H1 (cell line): ENCODE data around the gene TP53I13. TPM values are rescaled to one million over a fixed set of nuclear protein-coding genes. Genes with fewer than 3 reads are reported as not detected.

Experiments
- CTCF ChIA-PET: fragments of 300-600 bp; sonication (Branson Sonifier 250); formaldehyde crosslinking; loops from one replicate; lab custom pipeline; 2021; ENCODE audit not compliant: partially characterized antibody; lab: Charles Lee
- POLR2A ChIA-PET: fragments of 300-600 bp; sonication (Branson Sonifier 250); formaldehyde crosslinking; loops from one replicate; lab custom pipeline; 2021; ENCODE audit warnings: inconsistent platforms; ENCODE audit not compliant: partially characterized antibody; lab: Charles Lee
- DNase-seq, 2 experiments: peaks; one replicate each; pipeline versions ENCODE4 v3.0.0 to v3.0.0-alpha.2; 2010 to 2022; ENCODE audit warnings: low spot score in 2 of 2, low read depth in 1 of 2, mixed read lengths in 1 of 2
- FAIRE-seq: peaks from 2 replicates; lab custom pipeline; 2011; peaks lifted over from hg19 to GRCh38; lab: Jason Lieb, UNC
- H2AFZ ChIP-seq: 2 replicates; pipeline ENCODE4 v1.8.1; 2012; ENCODE audit warnings: low read length, inconsistent platforms
- H2AK5ac ChIP-seq: 2 replicates; pipeline ENCODE4 v1.6.1; 2013; ENCODE audit warnings: low read depth, low read length
- H2BK120ac ChIP-seq: replicated peaks from 2 replicates; pipeline ENCODE3; 2013; ENCODE audit warnings: low read depth, low read length, inconsistent platforms
- H2BK12ac ChIP-seq: 2 replicates; pipeline ENCODE4 v1.6.1; 2013; ENCODE audit warnings: low read depth, low read length
- H2BK15ac ChIP-seq: 2 replicates; pipeline ENCODE4 v1.6.1; 2013; ENCODE audit warnings: low read length
- H2BK20ac ChIP-seq: 2 replicates; pipeline ENCODE4 v1.6.1; 2013; ENCODE audit warnings: low read length
- H2BK5ac ChIP-seq: 2 replicates; pipeline ENCODE4 v1.6.1; 2013; ENCODE audit warnings: low read depth, low read length
- H3K14ac ChIP-seq: 2 replicates; pipeline ENCODE4 v1.6.1; 2013; ENCODE audit warnings: inconsistent platforms; ENCODE audit not compliant: insufficient read length
- H3K18ac ChIP-seq: 2 replicates; pipeline ENCODE4 v1.6.1; 2013; ENCODE audit warnings: low read length; ENCODE audit errors: extremely low read depth
- H3K23ac ChIP-seq: 2 replicates; pipeline ENCODE4 v1.6.1; 2013; ENCODE audit warnings: inconsistent platforms; ENCODE audit not compliant: insufficient read length
- H3K23me2 ChIP-seq: 2 replicates; pipeline ENCODE4 v1.6.1; 2013; ENCODE audit warnings: low read depth, low read length
- H3K27ac ChIP-seq: 2 replicates; pipeline ENCODE4 v1.6.1; 2011; ENCODE audit warnings: low read depth, low read length, inconsistent platforms
- H3K27me3 ChIP-seq, 4 experiments: replicated peaks in 1 of 4; 1 replicate in 1 of 4; 2 replicates in 3 of 4; pipeline versions ENCODE4 v1.6.1 to v1.8.1; 2011 to 2013; ENCODE audit warnings: low read length in 3 of 4, mild to moderate bottlenecking in 3 of 4, inconsistent platforms in 2 of 4, mixed read lengths in 2 of 4, moderate library complexity in 1 of 4; ENCODE audit not compliant: control insufficient read depth in 3 of 4, insufficient read depth in 3 of 4; ENCODE audit errors: extremely low read depth in 1 of 4
- H3K36me3 ChIP-seq, 4 experiments: 2 replicates each; pipeline versions ENCODE4 v1.6.1 to v1.8.1; 2011 to 2013; ENCODE audit warnings: mild to moderate bottlenecking in 4 of 4, low read length in 3 of 4, moderate library complexity in 2 of 4, control low read depth in 1 of 4, inconsistent platforms in 1 of 4; ENCODE audit not compliant: insufficient read depth in 4 of 4, control insufficient read depth in 2 of 4
- H3K4ac ChIP-seq: replicated peaks from 2 replicates; pipeline ENCODE3; 2013; ENCODE audit warnings: low read length, low read depth, mixed read lengths, inconsistent platforms; ENCODE audit not compliant: insufficient read length
- H3K4me1 ChIP-seq, 4 experiments: replicated peaks in 1 of 4; 1 replicate in 1 of 4; 2 replicates in 3 of 4; pipeline versions ENCODE4 v1.6.1 to v1.8.1; 2011 to 2013; ENCODE audit warnings: low read length in 3 of 4, inconsistent platforms in 2 of 4, mixed read lengths in 1 of 4; ENCODE audit not compliant: insufficient read depth in 4 of 4, control insufficient read depth in 3 of 4
- H3K4me2 ChIP-seq, 2 experiments: 2 replicates each; pipeline versions ENCODE4 v1.6.1 to v1.8.1; 2011 to 2013; ENCODE audit warnings: low read depth in 2 of 2, low read length in 2 of 2, control low read depth in 1 of 2, inconsistent platforms in 1 of 2, mild to moderate bottlenecking in 1 of 2; ENCODE audit not compliant: insufficient read depth in 1 of 2
- H3K4me3 ChIP-seq, 4 experiments: fragments of 200-600, 300-600 bp in 1 of 4; sonication (generic), shearing (Covaris generic), sonication (Bioruptor Twin) in 1 of 4; 2 replicates each; pipeline versions ENCODE4 v1.5.1 to v1.8.1; 2011 to 2016; ENCODE audit warnings: low read length in 4 of 4, low read depth in 3 of 4, control low read depth in 2 of 4, inconsistent platforms in 2 of 4, mild to moderate bottlenecking in 2 of 4, mixed read lengths in 1 of 4, moderate library complexity in 1 of 4; ENCODE audit not compliant: insufficient read depth in 2 of 4; ENCODE audit errors: extremely low read depth in 1 of 4
- H3K56ac ChIP-seq: replicated peaks from 2 replicates; pipeline ENCODE3; 2013; ENCODE audit warnings: low read depth, mild to moderate bottlenecking, mixed read lengths, low read length, inconsistent platforms; ENCODE audit not compliant: insufficient read length
- H3K79me1 ChIP-seq: 2 replicates; pipeline ENCODE4 v1.6.1; 2013; ENCODE audit warnings: low read depth, low read length, control low read depth
- H3K79me2 ChIP-seq, 2 experiments: 2 replicates each; pipeline versions ENCODE4 v1.6.1 to v1.8.1; 2012 to 2013; ENCODE audit warnings: low read length in 2 of 2, mild to moderate bottlenecking in 2 of 2, inconsistent platforms in 1 of 2; ENCODE audit not compliant: insufficient read depth in 2 of 2, control insufficient read depth in 1 of 2
- H3K9ac ChIP-seq, 4 experiments: replicated peaks in 1 of 4; 1 replicate in 1 of 4; 2 replicates in 3 of 4; pipeline versions ENCODE4 v1.6.1 to v1.8.1; 2011 to 2013; ENCODE audit warnings: low read depth in 3 of 4, low read length in 3 of 4, control low read depth in 2 of 4, mild to moderate bottlenecking in 2 of 4, moderate library complexity in 2 of 4, inconsistent platforms in 1 of 4; ENCODE audit errors: extremely low read depth in 1 of 4
- H3K9me3 ChIP-seq, 2 experiments: 2 replicates each; pipeline versions ENCODE4 v1.6.1 to v1.8.1; 2012 to 2013; ENCODE audit warnings: mild to moderate bottlenecking in 2 of 2, moderate library complexity in 2 of 2, control low read depth in 1 of 2, inconsistent platforms in 1 of 2, low read depth in 1 of 2, low read length in 1 of 2, mixed read lengths in 1 of 2; ENCODE audit not compliant: insufficient read depth in 2 of 2
- H4K20me1 ChIP-seq, 2 experiments: replicated peaks in 1 of 2; 2 replicates each; pipeline versions ENCODE3 to v1.8.1; 2011 to 2013; ENCODE audit warnings: inconsistent platforms in 2 of 2, low read length in 2 of 2, mild to moderate bottlenecking in 1 of 2; ENCODE audit not compliant: insufficient read depth in 2 of 2, control insufficient read depth in 1 of 2
- H4K5ac ChIP-seq: 2 replicates; pipeline ENCODE4 v1.6.1; 2013; ENCODE audit warnings: low read length, low read depth, mixed read lengths, inconsistent platforms; ENCODE audit not compliant: insufficient read length
- H4K8ac ChIP-seq: 2 replicates; pipeline ENCODE4 v1.8.0; 2013; ENCODE audit warnings: mild to moderate bottlenecking, moderate library complexity, low read length, inconsistent platforms; ENCODE audit not compliant: insufficient read depth; ENCODE audit errors: extremely low read depth
- H4K91ac ChIP-seq: replicated peaks from 2 replicates; pipeline ENCODE3; 2013; ENCODE audit warnings: low read length, mixed read lengths, inconsistent platforms; ENCODE audit not compliant: insufficient read length
- RAD21 ChIP-seq, 2 experiments: IDR thresholded peaks in 1 of 2; conservative IDR thresholded peaks in 1 of 2; 2 replicates each; pipeline ENCODE4 v1.6.1; 2011; ENCODE audit warnings: low read depth in 2 of 2, low read length in 2 of 2, improper control_type of control experiment in 1 of 2, inconsistent platforms in 1 of 2, mild to moderate bottlenecking in 1 of 2, moderate library complexity in 1 of 2
- WGBS, 2 experiments: shearing (Covaris generic) in 1 of 2; methylation state at CpG; one replicate each; pipeline versions ENCODE4 v1.1.6 to v1.1.7; 2013 to 2015; ENCODE audit warnings: low lambda C conversion rate in 2 of 2, mixed read lengths in 2 of 2, inconsistent platforms in 1 of 2, low coverage in 1 of 2, missing lambda C conversion rate in 1 of 2; ENCODE audit not compliant: insufficient replicate concordance in 2 of 2, insufficient coverage in 1 of 2, insufficient read length in 1 of 2; ENCODE audit errors: extremely low coverage in 1 of 2, missing lambda C conversion rate in 1 of 2; 5-methylcytosine and 5-hydroxymethylcytosine counted together
- polyA plus RNA-seq, 7 experiments: library from polyadenylated mRNA; depleted of rRNA in 3 of 7; stranded (reverse) in 5 of 7; unstranded in 2 of 7; fragments of >200 nt in 5 of 7; fragments of 200-250 nt in 2 of 7; gene quantifications; 1 replicate in 5 of 7; 2 replicates in 1 of 7; 4 replicates in 1 of 7; pipeline versions ENCODE4 v1.2.1 to v1.2.3, GENCODE V29; 2011 to 2013; ENCODE audit warnings: missing spikeins in 2 of 7, mixed read lengths in 2 of 7
- total RNA-seq: library from RNA; stranded (reverse); fragmentation: NEBNext Ultra II Directional; extraction: Animal tissue kit (Norgen Biotek cat#: 25700); gene quantifications from 2 replicates; pipeline ENCODE4 v1.2.1, GENCODE V29; 2021
- TF ChIP-seq, protein P1 (sequence below): IDR thresholded peaks from 2 replicates; pipeline ENCODE4 v1.6.1; 2011; ENCODE audit warnings: low read length, improper control_type of control experiment
- TF ChIP-seq, protein P2 (sequence below), 3 experiments: IDR thresholded peaks; 1 replicate in 2 of 3; 2 replicates in 1 of 3; pipeline versions ENCODE4 v1.5.1 to v1.6.1; 2011; ENCODE audit warnings: low read length in 3 of 3, mild to moderate bottlenecking in 3 of 3, inconsistent platforms in 2 of 3, low read depth in 1 of 3, moderate library complexity in 1 of 3; ENCODE audit not compliant: insufficient read depth in 1 of 3; ENCODE audit errors: control extremely low read depth in 1 of 3

Gene TP53I13
- total and polyA plus RNA-seq, 2 of the 8 experiments (the other 6 are each of a cell fraction or from before 2014, with no cell fraction given), result 22.4 to 35.7 TPM

DNA sequence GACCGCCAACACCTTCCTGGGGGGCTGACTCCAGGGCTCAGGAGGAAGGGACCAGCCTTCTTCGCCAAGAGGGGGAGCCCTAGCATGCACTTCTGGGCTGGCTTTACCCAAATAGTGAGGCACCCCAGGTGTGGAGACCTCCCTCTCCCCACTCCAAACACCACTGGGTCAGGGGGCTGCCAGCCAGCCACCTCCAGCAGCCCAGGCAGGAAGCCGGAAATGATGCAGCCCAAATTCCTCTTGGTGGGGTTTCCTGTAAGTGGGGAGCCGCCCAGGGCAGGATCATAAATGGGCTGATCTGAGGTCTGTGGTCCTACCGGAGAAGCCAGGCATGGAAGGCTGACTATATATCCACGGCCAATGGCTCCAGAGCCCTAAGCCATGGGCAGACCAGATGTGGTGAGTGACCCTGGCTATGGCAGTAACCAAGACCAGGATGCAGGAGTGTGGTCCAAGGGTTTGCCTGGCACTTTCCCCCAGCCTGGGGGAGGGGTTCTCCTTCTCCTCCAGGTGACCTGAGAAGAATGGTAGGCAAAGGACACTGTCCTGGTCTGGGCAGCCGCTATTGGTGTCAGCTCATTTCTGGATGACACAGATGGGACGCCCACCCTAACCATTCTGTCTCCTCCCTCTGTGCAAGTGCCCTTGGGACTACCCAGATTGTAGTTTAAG lies 16.7 kb downstream of the TP53I13 start:
- H3K4me2 ChIP-seq, result no peak overlapping the region; a peak in 1 of 4 replicates
- H2BK120ac ChIP-seq, result no peak overlapping the region
- H3K79me1 ChIP-seq, result peaks cover 19% of the 10 kb centered on the region
- TF ChIP-seq, protein P1, sequence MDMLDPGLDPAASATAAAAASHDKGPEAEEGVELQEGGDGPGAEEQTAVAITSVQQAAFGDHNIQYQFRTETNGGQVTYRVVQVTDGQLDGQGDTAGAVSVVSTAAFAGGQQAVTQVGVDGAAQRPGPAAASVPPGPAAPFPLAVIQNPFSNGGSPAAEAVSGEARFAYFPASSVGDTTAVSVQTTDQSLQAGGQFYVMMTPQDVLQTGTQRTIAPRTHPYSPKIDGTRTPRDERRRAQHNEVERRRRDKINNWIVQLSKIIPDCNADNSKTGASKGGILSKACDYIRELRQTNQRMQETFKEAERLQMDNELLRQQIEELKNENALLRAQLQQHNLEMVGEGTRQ, result no peak
- peak; percentile 17 to 37; a peak in 3 of 4 replicates for TF ChIP-seq RAD21 (IDR thresholded peaks at IDR 0.05 in 1 of 2, conservative IDR thresholded peaks at IDR 0.05 in 1 of 2; ENCODE audit: low read depth in 2 of 2, low read length in 2 of 2)
- TF ChIP-seq, protein P2, sequence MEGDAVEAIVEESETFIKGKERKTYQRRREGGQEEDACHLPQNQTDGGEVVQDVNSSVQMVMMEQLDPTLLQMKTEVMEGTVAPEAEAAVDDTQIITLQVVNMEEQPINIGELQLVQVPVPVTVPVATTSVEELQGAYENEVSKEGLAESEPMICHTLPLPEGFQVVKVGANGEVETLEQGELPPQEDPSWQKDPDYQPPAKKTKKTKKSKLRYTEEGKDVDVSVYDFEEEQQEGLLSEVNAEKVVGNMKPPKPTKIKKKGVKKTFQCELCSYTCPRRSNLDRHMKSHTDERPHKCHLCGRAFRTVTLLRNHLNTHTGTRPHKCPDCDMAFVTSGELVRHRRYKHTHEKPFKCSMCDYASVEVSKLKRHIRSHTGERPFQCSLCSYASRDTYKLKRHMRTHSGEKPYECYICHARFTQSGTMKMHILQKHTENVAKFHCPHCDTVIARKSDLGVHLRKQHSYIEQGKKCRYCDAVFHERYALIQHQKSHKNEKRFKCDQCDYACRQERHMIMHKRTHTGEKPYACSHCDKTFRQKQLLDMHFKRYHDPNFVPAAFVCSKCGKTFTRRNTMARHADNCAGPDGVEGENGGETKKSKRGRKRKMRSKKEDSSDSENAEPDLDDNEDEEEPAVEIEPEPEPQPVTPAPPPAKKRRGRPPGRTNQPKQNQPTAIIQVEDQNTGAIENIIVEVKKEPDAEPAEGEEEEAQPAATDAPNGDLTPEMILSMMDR (IDR thresholded peaks at IDR 0.05; ENCODE audit: control extremely low read depth in 1 of 3, insufficient read depth in 1 of 3, low read depth in 1 of 3, low read length in 3 of 3), result peak; percentile 35 to 72 (median 53)
- peaks cover 0 to 42% of the 10 kb centered on the region in 2 experiments; a peak in 2 of 4 replicates for H3K79me2 ChIP-seq
- H3K4ac ChIP-seq, result peak overlapping the region; percentile 75
- 80% methylated on average over 8 of the region's 8 CpGs; no CpG with 5 or more reads in 1 of the 2 experiments for WGBS, 2 experiments
- peak overlapping the region; percentile 86; the same call in 1 of the 2 replicates for H2AK5ac ChIP-seq
- H3K56ac ChIP-seq, result no peak overlapping the region
- H3K23ac ChIP-seq, result no peak overlapping the region
- H2BK12ac ChIP-seq, result peak overlapping the region; percentile 99; the same call in 1 of the 2 replicates
- H4K91ac ChIP-seq, result no peak overlapping the region
- no peak overlapping the region for H3K4me3 ChIP-seq
- H3K18ac ChIP-seq, result peak overlapping the region; percentile 51; the same call in 1 of the 2 replicates
- no peaks in the 10 kb centered on the region for H3K9me3 ChIP-seq
- no peak overlapping the region for H4K8ac ChIP-seq
- H3K27ac ChIP-seq, result no peak overlapping the region
- 0 out of 8 replicates have a peak, but pooled peaks cover 0 to 6% (median 1%) of the 10 kb centered on the region in 4 experiments for H3K36me3 ChIP-seq
- peaks cover 15 to 36% of the 10 kb centered on the region in 2 experiments for H4K20me1 ChIP-seq
- peak overlapping the region; percentile 86 for H2BK5ac ChIP-seq
- peak overlapping the region; percentile 90; the same call in 1 of the 2 replicates for H2BK15ac ChIP-seq
- no peak overlapping the region for H3K9ac ChIP-seq
- peaks cover 7 to 31% (median 25%) of the 10 kb centered on the region in 4 experiments for H3K4me1 ChIP-seq
- H2AFZ ChIP-seq, result no peak overlapping the region
- CTCF ChIA-PET, result interaction anchor here (0.6 to 14.8 kb wide), 6 partner anchors 9 to 307 kb away, joined by 3 to 193 read pairs (median 6); partner anchors contain the start of genes ABHD15, CORO6 and TP53I13
- no peak overlapping the region for H4K5ac ChIP-seq
- POLR2A ChIA-PET, result interaction anchor here (1.0 to 1.5 kb wide), 2 partner anchors 14 to 291 kb away, joined by 3 to 6 read pairs; partner anchors contain the start of gene NUFIP2
- H3K27me3 ChIP-seq, result peaks cover 0 to 6% (median 3%) of the 10 kb centered on the region in 4 experiments; a peak in 2 of 7 replicates
- peak overlapping the region; percentile 21; the same call in 1 of the 2 replicates for H2BK20ac ChIP-seq
- no peak overlapping the region for H3K14ac ChIP-seq
- peaks cover 13% of the 10 kb centered on the region; the same call in 1 of the 2 replicates for H3K23me2 ChIP-seq
- no peak for FAIRE-seq
- no peak for DNase-seq
